Neuronal stem cell (in vitro differentiated cells): Measurements from ENCODE around the gene SZRD1. TPM values are rescaled to one million over a fixed set of nuclear protein-coding genes. Genes with fewer than 3 reads are reported as not detected.
A peak's percentile ranks its signal among the peaks of the same experiment; 100 is the strongest.

ENCODE experiments used
- DNase-seq: peaks from one replicate; pipeline ENCODE4 v3.0.0-alpha.2; 2013; ENCODE audit warnings: low spot score
- H2AFZ ChIP-seq: one replicate; pipeline ENCODE4 v1.6.1; 2013; ENCODE audit warnings: mild to moderate bottlenecking, low read length, inconsistent platforms
- H2AK5ac ChIP-seq: 2 replicates; pipeline ENCODE4 v1.6.1; 2013; ENCODE audit warnings: low read depth, mild to moderate bottlenecking, inconsistent platforms, low read length, moderate library complexity, mixed read lengths
- H2BK120ac ChIP-seq: 2 replicates; pipeline ENCODE4 v1.6.1; 2013; ENCODE audit warnings: low read depth, mild to moderate bottlenecking, inconsistent platforms, low read length, moderate library complexity, mixed read lengths
- H2BK12ac ChIP-seq: one replicate; pipeline ENCODE4 v1.6.1; 2013; ENCODE audit warnings: low read length, inconsistent platforms
- H2BK15ac ChIP-seq: 2 replicates; pipeline ENCODE4 v1.6.1; 2013; ENCODE audit warnings: mild to moderate bottlenecking, low read length, inconsistent platforms, mixed read lengths
- H2BK5ac ChIP-seq: one replicate; pipeline ENCODE4 v1.6.1; 2013; ENCODE audit warnings: inconsistent platforms, mild to moderate bottlenecking, low read length, moderate library complexity
- H3K14ac ChIP-seq: one replicate; pipeline ENCODE4 v1.6.1; 2013; ENCODE audit warnings: low read length, inconsistent platforms
- H3K18ac ChIP-seq: 2 replicates; pipeline ENCODE4 v1.6.1; 2013; ENCODE audit warnings: low read length, inconsistent platforms
- H3K23ac ChIP-seq: 2 replicates; pipeline ENCODE4 v1.6.1; 2013; ENCODE audit warnings: low read depth, mild to moderate bottlenecking, mixed read lengths, low read length, inconsistent platforms; ENCODE audit not compliant: poor library complexity
- H3K27ac ChIP-seq: replicated peaks from 3 replicates; pipeline ENCODE4 v1.5.1; 2013; ENCODE audit warnings: low read length, inconsistent platforms
- H3K27me3 ChIP-seq, 3 experiments: 2 replicates each; pipeline ENCODE4 v1.6.1; 2013; ENCODE audit warnings: low read length in 3 of 3, mild to moderate bottlenecking in 2 of 3, inconsistent platforms in 1 of 3, low read depth in 1 of 3, mixed read lengths in 1 of 3, moderate library complexity in 1 of 3; ENCODE audit not compliant: control insufficient read depth in 3 of 3, insufficient read depth in 3 of 3
- H3K36me3 ChIP-seq, 2 donors: replicated peaks in 1 of 2; 2 replicates each; pipeline ENCODE4 v1.6.1; 2013; ENCODE audit warnings: low read length in 2 of 2; ENCODE audit not compliant: control insufficient read depth in 2 of 2, insufficient read depth in 2 of 2
- H3K4ac ChIP-seq: 2 replicates; pipeline ENCODE4 v1.6.1; 2013; ENCODE audit warnings: inconsistent platforms, mild to moderate bottlenecking, low read length, moderate library complexity
- H3K4me1 ChIP-seq, 2 donors: 1 replicate in 1 of 2; 2 replicates in 1 of 2; pipeline ENCODE4 v1.6.1; 2013; ENCODE audit warnings: low read length in 2 of 2, low read depth in 1 of 2; ENCODE audit not compliant: control insufficient read depth in 2 of 2, insufficient read depth in 1 of 2
- H3K4me2 ChIP-seq: one replicate; pipeline ENCODE4 v1.6.1; 2013; ENCODE audit warnings: mild to moderate bottlenecking, low read length, inconsistent platforms; ENCODE audit not compliant: insufficient read depth, poor library complexity, severe bottlenecking
- H3K4me3 ChIP-seq, 2 donors: 2 replicates each; pipeline ENCODE4 v1.5.1; 2013; ENCODE audit warnings: low read length in 2 of 2, mild to moderate bottlenecking in 2 of 2, inconsistent platforms in 1 of 2, moderate library complexity in 1 of 2
- H3K79me1 ChIP-seq: one replicate; pipeline ENCODE4 v1.6.1; 2013; ENCODE audit warnings: low read depth, mild to moderate bottlenecking, inconsistent platforms, low read length, moderate library complexity
- H3K9ac ChIP-seq: one replicate; pipeline ENCODE4 v1.6.1; 2013; ENCODE audit warnings: mild to moderate bottlenecking, low read depth, low read length, inconsistent platforms; ENCODE audit not compliant: poor library complexity
- H3K9me3 ChIP-seq, 2 donors: replicated peaks in 1 of 2; 2 replicates each; pipeline versions ENCODE3 to v1.6.1; 2013; ENCODE audit warnings: low read length in 2 of 2, mild to moderate bottlenecking in 2 of 2, inconsistent platforms in 1 of 2, low read depth in 1 of 2, mixed read lengths in 1 of 2, moderate library complexity in 1 of 2; ENCODE audit not compliant: control insufficient read depth in 2 of 2, insufficient read depth in 1 of 2
- H4K8ac ChIP-seq: one replicate; pipeline ENCODE4 v1.6.1; 2013; ENCODE audit warnings: low read depth, mild to moderate bottlenecking, inconsistent platforms, low read length, moderate library complexity
- H4K91ac ChIP-seq: one replicate; pipeline ENCODE4 v1.6.1; 2013; ENCODE audit warnings: low read length, low read depth, mild to moderate bottlenecking, inconsistent platforms; ENCODE audit not compliant: poor library complexity
- whole genome bisulfite sequencing, 2 donors: extraction: QIAGEN DNeasy Blood & Tissue Kit; methylation state at CpG; one replicate each; pipeline ENCODE4 v1.1.7; 2013; ENCODE audit warnings: missing lambda C conversion rate in 2 of 2, mixed read lengths in 1 of 2; ENCODE audit not compliant: insufficient read length in 2 of 2, insufficient replicate concordance in 1 of 2; ENCODE audit errors: extremely low coverage in 2 of 2; 5-methylcytosine and 5-hydroxymethylcytosine counted together
- polyA plus RNA-seq, 2 experiments: library from polyadenylated mRNA; stranded (reverse); fragments of 200-250 nt; gene quantifications; one replicate each; pipeline ENCODE4 v1.2.3, GENCODE V29; 2013

SZRD1 gene, protein sequence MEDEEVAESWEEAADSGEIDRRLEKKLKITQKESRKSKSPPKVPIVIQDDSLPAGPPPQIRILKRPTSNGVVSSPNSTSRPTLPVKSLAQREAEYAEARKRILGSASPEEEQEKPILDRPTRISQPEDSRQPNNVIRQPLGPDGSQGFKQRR
- polyA plus RNA-seq (2013, experiment 1 of 2), result 98.0 TPM
- 96.9 TPM for polyA plus RNA-seq (2013, experiment 2 of 2)

DNA sequence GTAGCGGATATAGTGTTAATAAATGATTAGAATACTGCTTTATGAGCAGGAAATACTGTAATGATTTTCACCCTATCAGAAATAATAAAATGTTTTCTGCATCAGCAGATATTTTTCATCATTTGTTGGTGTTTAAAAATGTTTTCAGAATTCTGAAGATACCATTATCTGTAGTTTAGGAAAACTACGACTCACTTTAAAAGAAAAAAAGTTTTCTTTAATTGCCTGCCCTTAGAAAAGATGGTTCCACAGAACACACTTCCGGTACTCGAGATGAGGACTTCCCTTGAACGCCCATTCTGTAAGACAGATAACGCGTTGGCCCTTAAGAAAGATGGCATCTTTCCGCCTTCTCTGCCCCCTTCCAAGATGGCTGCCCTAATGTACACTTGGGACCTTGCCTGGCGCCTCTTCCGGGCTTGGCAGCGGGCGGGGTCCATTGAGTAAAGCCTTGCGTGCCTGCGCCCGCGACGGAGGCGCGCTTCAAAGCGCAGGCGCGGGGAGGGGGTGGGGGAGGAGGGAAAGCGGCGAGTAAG, at the start of gene SZRD1:
SZRD1 (plus strand) TSS at position 521 of the 536 bp plus-strand sequence. CDS start 16 bp downstream, outside the sequence.
- WGBS, 2 donors, result no CpG with 5 or more reads among the region's 24 CpGs
- peak within 1 kb of the TSS; percentile 99 for H3K18ac ChIP-seq
- H2AFZ ChIP-seq, result peak within 1 kb of the TSS; percentile 90
- peak within 1 kb of the TSS; percentile 47 for H2AK5ac ChIP-seq
- peak within 1 kb of the TSS; percentile 37 for H3K4ac ChIP-seq
- H3K14ac ChIP-seq, result peak within 1 kb of the TSS; percentile 56
- no peak within 1 kb of the TSS for H2BK12ac ChIP-seq
- peaks cover 2 to 7% of the 10 kb centered on the region in 2 donors for H3K4me1 ChIP-seq
- H4K91ac ChIP-seq, result no peak within 1 kb of the TSS
- H3K9ac ChIP-seq, result peak within 1 kb of the TSS; percentile 92
- H2BK120ac ChIP-seq, result no peak within 1 kb of the TSS
- H3K27ac ChIP-seq, result peak within 1 kb of the TSS; percentile 95
- peak within 1 kb of the TSS; percentile 80 to 98 for H3K4me3 ChIP-seq
- H3K79me1 ChIP-seq, result peaks cover 3% of the 10 kb centered on the region
- peak within 1 kb of the TSS; percentile 89 for H3K23ac ChIP-seq
- peak within 1 kb of the TSS; percentile 90 for H2BK5ac ChIP-seq
- H3K27me3 ChIP-seq, result no peaks in the 10 kb centered on the region
- H3K36me3 ChIP-seq, result peaks cover 0 to 11% of the 10 kb centered on the region in 2 donors
- no peak within 1 kb of the TSS for H4K8ac ChIP-seq
- H2BK15ac ChIP-seq, result peak within 1 kb of the TSS; percentile 75
- peak within 1 kb of the TSS; percentile 51 for H3K4me2 ChIP-seq
- no peaks in the 10 kb centered on the region for H3K9me3 ChIP-seq
- DNase-seq, result peak; percentile 97

DNA sequence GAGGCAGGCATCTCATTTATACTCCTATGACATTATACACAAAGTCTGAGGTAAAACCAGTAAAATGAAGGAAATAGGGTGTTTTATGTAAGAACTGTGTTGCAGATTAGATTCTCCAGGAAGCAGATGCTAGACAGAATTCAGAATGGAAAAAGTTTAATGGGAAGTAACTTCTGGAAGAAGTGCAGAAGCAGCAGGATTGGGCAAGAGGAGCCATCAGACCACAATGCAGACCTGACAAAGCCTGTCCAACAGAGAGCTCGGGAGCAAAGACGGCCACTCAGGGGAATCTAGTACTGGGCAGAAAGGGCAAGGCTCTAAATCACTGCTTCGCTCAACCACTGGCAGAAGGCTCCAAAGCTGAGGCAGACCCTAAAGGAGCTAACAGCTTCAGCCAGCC, 48.5 kb upstream of the SZRD1 start:
- Histone ChIP-seq H2BK12ac (no peak overlapping the region), H3K9me3 (no peaks in the 10 kb centered on the region), H3K27ac (no peak overlapping the region), H3K27me3 (no peaks in the 10 kb centered on the region), H3K4me3 (no peak overlapping the region), H3K23ac (no peak overlapping the region), H3K4me1 (no peaks in the 10 kb centered on the region), H3K9ac (no peak overlapping the region), H2BK120ac (no peak overlapping the region), H2BK5ac (no peak overlapping the region), H3K36me3 (peaks cover 3 to 27% of the 10 kb centered on the region in 2 donors), H3K14ac (no peak overlapping the region), H2AFZ (no peak overlapping the region), H3K4ac (no peak overlapping the region), H3K18ac (no peak overlapping the region), H2BK15ac (no peak overlapping the region), H4K91ac (no peak overlapping the region), H2AK5ac (no peak overlapping the region), H4K8ac (no peak overlapping the region), H3K79me1 (peaks cover 4% of the 10 kb centered on the region), H3K4me2 (no peak overlapping the region)
- no peak for DNase-seq
- no CpG with 5 or more reads among the region's 3 CpGs for WGBS, 2 donors

DNA sequence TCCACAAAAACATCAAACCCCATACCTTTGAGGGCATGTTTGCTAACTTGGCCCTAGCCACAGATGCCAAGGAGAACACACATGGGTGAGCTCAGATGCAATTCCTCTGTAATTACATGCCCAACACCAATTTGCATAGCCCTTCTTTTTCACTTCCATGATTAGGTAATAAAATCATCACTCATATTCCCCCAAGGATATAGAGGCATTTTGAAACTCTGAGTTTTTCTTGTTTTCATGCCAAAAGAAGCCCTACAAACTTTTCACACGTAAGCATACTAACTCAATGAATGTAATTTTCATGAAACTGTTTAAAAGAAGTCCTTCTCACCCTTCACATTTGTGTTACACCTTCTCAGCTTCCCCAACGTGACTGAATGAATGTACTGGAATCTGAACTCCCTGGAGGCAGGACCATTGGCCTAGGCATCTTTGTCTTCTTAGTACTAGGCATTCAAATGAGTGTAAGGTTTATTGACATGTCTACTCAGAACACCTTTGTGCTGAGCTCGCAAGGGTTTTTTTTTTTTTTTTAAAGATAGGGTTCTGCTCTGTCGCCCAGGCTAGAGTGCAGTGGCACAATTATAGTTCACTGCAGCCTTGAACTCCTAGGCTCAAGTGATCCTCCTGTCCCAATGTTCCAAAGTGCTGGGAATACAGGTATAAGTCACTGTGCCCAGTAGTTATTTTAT, 45.7 kb upstream of the SZRD1 start:
- Histone ChIP-seq H3K4me1 (no peaks in the 10 kb centered on the region), H2AFZ (no peak overlapping the region), H3K79me1 (peaks cover 2% of the 10 kb centered on the region), H3K36me3 (peaks cover 0 to 9% of the 10 kb centered on the region in 2 donors), H3K27ac (no peak overlapping the region), H4K8ac (no peak overlapping the region), H2BK12ac (no peak overlapping the region), H3K4me3 (no peak overlapping the region), H2BK15ac (no peak overlapping the region), H3K18ac (no peak overlapping the region), H3K23ac (no peak overlapping the region), H2BK120ac (no peak overlapping the region), H4K91ac (no peak overlapping the region), H2AK5ac (no peak overlapping the region), H3K27me3 (no peaks in the 10 kb centered on the region), H3K4ac (no peak overlapping the region), H3K9ac (no peak overlapping the region), H3K14ac (no peak overlapping the region), H2BK5ac (no peak overlapping the region), H3K9me3 (no peaks in the 10 kb centered on the region), H3K4me2 (no peak overlapping the region)
- no peak for DNase-seq
- WGBS, 2 donors, result no CpG with 5 or more reads among the region's 4 CpGs

DNA sequence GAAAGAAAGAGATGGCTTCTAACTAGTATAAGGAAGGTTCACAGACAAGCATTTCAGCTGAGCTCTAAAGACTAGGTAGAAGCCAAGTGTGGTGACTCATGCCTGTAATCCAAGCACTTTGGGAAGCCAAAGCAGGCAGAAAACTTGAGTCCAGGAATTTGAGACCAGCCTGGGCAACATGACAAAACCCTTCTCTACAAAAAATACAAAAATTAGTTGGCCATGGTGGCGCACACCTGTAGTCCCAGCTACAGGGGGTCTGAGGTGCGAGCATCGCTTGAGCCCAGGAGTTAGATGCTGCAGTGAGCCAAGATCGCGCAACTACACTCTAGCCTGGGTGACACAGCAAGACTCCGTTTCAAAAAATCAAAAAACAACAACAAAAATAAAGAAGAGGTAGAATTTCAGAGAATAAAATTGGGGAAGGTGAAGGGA, 42.6 kb upstream of the SZRD1 start:
- no peak overlapping the region for H2BK120ac ChIP-seq
- no peak overlapping the region for H3K9ac ChIP-seq
- peaks cover 0 to 14% of the 10 kb centered on the region in 2 donors for H3K36me3 ChIP-seq
- H3K79me1 ChIP-seq, result no peaks in the 10 kb centered on the region
- no peak overlapping the region for H2BK12ac ChIP-seq
- H2AK5ac ChIP-seq, result no peak overlapping the region
- H3K4me2 ChIP-seq, result no peak overlapping the region
- no peak overlapping the region for H3K23ac ChIP-seq
- H3K9me3 ChIP-seq, result no peaks in the 10 kb centered on the region
- H3K4ac ChIP-seq, result no peak overlapping the region
- H3K18ac ChIP-seq, result no peak overlapping the region
- no peak for DNase-seq
- H3K27me3 ChIP-seq, result no peaks in the 10 kb centered on the region
- H4K8ac ChIP-seq, result no peak overlapping the region
- H3K27ac ChIP-seq, result no peak overlapping the region
- no peak overlapping the region for H4K91ac ChIP-seq
- no peak overlapping the region for H3K4me3 ChIP-seq
- no CpG with 5 or more reads among the region's 6 CpGs for WGBS, 2 donors
- H2AFZ ChIP-seq, result no peak overlapping the region
- no peak overlapping the region for H3K14ac ChIP-seq
- H2BK15ac ChIP-seq, result no peak overlapping the region
- H3K4me1 ChIP-seq, result no peaks in the 10 kb centered on the region
- no peak overlapping the region for H2BK5ac ChIP-seq
